ENCODE results near the gene GATB.

GATB gene

DNA sequence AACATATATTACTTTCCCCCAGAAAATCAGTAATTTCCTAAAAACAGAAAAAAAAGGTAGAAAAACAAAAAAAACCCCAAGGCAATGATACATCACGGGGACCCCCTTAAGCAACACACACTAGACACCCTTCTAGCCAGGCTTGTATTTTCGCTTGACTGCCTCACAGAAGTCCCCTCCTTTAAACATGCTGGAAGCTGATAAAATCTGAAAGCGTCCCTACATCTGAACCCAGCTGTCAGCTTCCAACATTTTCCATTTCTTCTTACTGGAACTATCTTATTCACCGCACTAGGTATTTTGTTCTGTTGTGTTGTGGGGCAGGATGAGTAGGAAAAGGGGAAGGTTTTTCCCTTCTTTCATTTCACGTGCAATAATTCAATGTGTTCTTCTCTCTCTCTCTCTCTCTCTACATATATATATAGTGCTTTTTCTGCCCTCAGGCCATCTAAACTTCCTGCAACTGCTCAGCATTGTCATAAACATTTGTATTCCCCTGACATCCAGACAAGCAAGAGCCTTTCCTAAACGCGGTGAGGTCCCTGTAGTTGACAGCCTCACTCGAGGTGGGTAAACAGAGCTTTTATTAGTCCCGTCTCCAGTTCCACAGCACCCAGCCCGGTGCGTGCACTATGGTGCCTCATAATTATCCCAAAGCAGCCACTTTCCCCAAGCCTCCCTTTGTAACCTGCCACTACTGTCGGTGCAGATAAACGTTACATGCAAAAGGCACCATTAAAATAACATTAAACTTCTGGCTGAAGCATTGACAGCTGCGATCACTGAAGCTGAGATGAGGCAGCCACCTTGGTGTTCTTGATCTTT, 82.5 kb downstream of the GATB start:
- DNase-seq (ENCODE audit: low read depth): no peak
- TF ChIP-seq, protein P1, sequence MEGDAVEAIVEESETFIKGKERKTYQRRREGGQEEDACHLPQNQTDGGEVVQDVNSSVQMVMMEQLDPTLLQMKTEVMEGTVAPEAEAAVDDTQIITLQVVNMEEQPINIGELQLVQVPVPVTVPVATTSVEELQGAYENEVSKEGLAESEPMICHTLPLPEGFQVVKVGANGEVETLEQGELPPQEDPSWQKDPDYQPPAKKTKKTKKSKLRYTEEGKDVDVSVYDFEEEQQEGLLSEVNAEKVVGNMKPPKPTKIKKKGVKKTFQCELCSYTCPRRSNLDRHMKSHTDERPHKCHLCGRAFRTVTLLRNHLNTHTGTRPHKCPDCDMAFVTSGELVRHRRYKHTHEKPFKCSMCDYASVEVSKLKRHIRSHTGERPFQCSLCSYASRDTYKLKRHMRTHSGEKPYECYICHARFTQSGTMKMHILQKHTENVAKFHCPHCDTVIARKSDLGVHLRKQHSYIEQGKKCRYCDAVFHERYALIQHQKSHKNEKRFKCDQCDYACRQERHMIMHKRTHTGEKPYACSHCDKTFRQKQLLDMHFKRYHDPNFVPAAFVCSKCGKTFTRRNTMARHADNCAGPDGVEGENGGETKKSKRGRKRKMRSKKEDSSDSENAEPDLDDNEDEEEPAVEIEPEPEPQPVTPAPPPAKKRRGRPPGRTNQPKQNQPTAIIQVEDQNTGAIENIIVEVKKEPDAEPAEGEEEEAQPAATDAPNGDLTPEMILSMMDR (IDR thresholded peaks at IDR 0.05; ENCODE audit: control insufficient read depth, extremely low read depth, insufficient read depth): no peak
- H3K4me3 ChIP-seq (ENCODE audit: low read depth, low read length): no peak overlapping the region

DNA sequence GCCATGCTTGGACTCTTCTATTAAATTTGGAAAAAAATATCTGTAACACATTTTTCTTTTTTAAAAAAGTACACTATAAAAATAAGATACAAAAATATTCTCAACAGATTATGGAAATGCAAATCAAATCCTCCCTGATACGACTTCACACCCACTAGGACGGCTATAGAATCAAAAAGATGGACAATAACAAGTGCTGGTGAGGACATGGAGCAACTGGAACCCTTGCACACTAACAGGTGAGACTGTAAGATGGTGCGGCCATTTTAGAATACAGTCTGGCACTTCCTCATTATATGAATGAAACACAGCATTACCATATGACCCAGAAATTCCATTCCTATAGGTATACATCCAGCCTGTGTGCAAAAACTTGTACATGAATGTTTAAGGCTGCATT, 83.6 kb downstream of the GATB start:
- TF ChIP-seq, protein P1 (IDR thresholded peaks at IDR 0.05; ENCODE audit: control insufficient read depth, extremely low read depth, insufficient read depth): no peak
- H3K4me3 ChIP-seq (ENCODE audit: low read depth, low read length): no peak overlapping the region
- DNase-seq (ENCODE audit: low read depth): no peak

DNA sequence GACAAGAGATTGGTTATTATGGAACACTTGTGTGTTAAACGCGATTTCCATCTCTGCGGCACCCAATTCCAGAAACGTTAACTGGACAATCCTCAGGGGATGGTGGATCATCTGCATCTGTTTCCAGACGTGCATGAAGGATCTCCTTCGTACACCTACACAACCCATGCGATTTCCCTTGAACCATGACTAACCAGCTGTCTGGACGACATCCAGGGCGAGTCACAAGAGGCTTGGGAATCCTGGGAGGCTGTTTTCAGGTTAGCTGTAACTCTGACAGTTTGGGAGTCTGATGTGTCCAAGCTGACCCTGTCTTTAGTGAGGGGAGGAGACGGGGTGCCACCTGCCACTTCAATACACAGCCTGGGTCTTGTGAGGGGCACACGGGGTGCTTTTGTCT, 84.5 kb downstream of the GATB start:
- DNase-seq (ENCODE audit: low read depth): no peak
- TF ChIP-seq, protein P1 (IDR thresholded peaks at IDR 0.05; ENCODE audit: control insufficient read depth, extremely low read depth, insufficient read depth): no peak
- no peak overlapping the region for H3K4me3 ChIP-seq (ENCODE audit: low read depth, low read length)

DNA sequence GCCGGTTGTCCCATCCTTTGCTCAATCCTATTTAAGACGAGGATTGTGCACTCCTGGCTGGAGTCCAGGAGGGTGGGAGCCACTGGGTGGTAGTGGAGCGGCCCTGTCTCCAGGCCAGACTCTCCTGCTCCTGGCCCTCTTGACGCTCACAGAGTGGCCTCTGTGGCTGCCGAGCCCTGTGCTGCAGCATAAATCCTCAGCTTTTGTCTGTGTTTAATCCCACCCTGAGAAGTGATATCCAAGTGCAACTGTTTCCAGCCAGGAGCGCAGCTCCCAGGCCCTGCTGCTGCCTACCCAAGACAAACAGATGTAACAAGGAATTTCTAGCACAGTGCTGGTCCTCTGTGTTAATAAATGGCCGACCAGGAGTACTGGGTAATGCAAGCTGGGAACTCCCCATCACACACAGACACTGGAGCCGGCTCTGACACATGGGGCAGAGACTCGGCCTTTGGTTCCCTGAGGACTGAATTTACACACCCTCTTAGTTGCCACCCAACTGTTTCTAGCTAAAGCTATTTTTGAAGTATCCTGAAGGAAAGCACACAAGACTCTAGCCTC, 85.3 kb downstream of the GATB start:
- TF ChIP-seq, protein P1 (IDR thresholded peaks at IDR 0.05; ENCODE audit: control insufficient read depth, extremely low read depth, insufficient read depth): no peak
- H3K4me3 ChIP-seq (ENCODE audit: low read depth, low read length): no peak overlapping the region
- no peak for DNase-seq (ENCODE audit: low read depth)

DNA sequence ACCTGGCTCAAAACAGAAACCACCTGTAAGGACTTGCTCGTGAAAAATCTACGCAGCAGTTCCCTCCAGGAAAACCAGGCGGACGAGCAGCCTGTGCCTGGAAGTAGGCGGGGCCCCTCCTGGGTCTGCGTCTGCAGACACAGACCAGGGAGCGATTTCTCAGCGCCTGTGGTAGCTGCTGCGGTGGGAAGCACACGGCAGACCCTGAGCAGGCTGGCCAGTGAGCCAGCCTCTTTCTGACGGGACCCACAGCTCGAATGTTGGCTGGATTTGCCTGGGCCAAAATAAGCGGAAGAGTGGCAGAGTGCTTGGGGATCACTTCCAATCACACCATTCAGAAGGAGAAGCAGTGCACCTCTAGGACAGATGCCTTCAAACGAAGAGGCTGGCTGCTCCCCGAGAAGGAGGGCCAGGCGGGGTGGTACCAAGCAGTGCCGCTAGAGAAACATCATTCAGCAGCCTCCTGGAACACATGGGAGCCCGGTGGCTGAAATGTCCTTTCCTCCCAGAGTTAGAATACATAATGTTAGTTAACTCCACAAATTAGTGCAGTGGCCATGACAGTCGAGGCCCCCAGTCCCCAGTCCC, 85.9 kb downstream of the GATB start:
- DNase-seq (ENCODE audit: low read depth): peak; percentile 50
- TF ChIP-seq, protein P1 (IDR thresholded peaks at IDR 0.05; ENCODE audit: control insufficient read depth, extremely low read depth, insufficient read depth): no peak

DNA sequence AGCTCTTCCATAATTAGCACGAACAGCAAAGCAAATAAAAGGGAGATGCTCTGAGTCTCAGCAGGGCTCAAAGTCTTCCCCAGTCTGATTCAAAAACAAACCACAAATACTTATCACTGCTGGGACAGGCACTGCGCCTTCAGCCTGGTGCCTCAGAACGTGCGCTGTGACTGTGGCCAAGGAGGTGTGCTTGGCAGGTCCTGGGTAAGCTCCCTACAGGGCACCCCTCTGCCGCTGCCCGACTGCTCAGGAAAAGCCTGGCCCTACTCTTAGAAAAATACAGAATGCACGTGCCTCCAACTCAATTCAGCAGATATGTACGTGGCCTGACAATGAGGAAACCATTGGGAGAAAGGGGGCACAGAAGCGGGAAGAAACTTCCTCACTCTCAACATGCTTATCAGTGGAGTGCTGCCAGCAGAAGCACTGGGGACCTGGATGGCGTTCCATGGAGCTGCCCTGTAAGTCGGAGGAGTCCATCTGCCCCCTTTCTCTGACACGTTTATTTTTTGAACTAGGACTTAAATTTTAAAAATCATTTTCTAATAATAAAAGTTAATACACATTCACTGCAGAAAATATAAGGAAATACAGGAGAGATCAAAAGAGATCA, 86.8 kb downstream of the GATB start:
- peak overlapping the region; percentile 40; the same call in 1 of the 2 replicates for H3K4me3 ChIP-seq (ENCODE audit: low read depth, low read length)
- TF ChIP-seq, protein P1 (IDR thresholded peaks at IDR 0.05; ENCODE audit: control insufficient read depth, extremely low read depth, insufficient read depth): no peak
- no peak for DNase-seq (ENCODE audit: low read depth)

More for the DNA sequence above, 85.9 kb downstream of the GATB start:
- peak overlapping the region; percentile 40 for H3K4me3 ChIP-seq (ENCODE audit: low read depth, low read length)
